ENCODE measurements around the gene PPIB. TPM values are rescaled to one million over a fixed set of nuclear protein-coding genes. Genes with fewer than 3 reads are reported as not detected.

PPIB gene
- polyA plus RNA-seq, 1 donor (not counting 4 experiments of a cell fraction or from before 2014, with no cell fraction given), result 544 TPM

GRCh38 chr15:64148581-64148980 lies 14.2 kb downstream of the PPIB start:
- Histone ChIP-seq H3K9ac (ENCODE audit: control insufficient read depth, extremely low read depth, insufficient read depth, low read length) (no peak overlapping the region), H3K9me3 (ENCODE audit: control insufficient read depth, low read depth, low read length) (no peaks in the 10 kb centered on the region), H3K9me1 (ENCODE audit: control insufficient read depth, extremely low read depth, insufficient read depth, low read length) (no peaks in the 10 kb centered on the region), H3K27me3 (ENCODE audit: control insufficient read depth, extremely low read depth, insufficient read depth, low read length) (peaks cover 15% of the 10 kb centered on the region), H3K4me3 (ENCODE audit: control insufficient read depth in 2 of 3, extremely low read depth in 1 of 3, insufficient read depth in 2 of 3, low read depth in 1 of 3, low read length in 3 of 3) (no peak overlapping the region), H4K20me1 (ENCODE audit: control insufficient read depth, extremely low read depth, insufficient read depth, low read length) (no peaks in the 10 kb centered on the region), H2AFZ (ENCODE audit: control insufficient read depth, low read length) (no peak overlapping the region), H3K36me3 (ENCODE audit: control insufficient read depth in 2 of 2, extremely low read depth in 1 of 2, insufficient read depth in 2 of 2, low read length in 2 of 2) (peaks cover 2% of the 10 kb centered on the region in 2 experiments), H3K79me2 (ENCODE audit: control insufficient read depth, insufficient read depth, low read length) (no peaks in the 10 kb centered on the region), H3K4me2 (ENCODE audit: control insufficient read depth, extremely low read depth, insufficient read depth, low read depth, low read length) (no peak overlapping the region), H3K4me1 (ENCODE audit: control insufficient read depth, extremely low read depth, insufficient read depth, low read length) (peaks cover 4% of the 10 kb centered on the region), H3K27ac (ENCODE audit: control insufficient read depth, insufficient read depth, low read length) (no peak overlapping the region)
- dilution Hi-C loops (cut with MboI; ENCODE audit: extremely low pct_ligation_motif_present, low sequenced_read_pairs), result no loop called here
- DNase-seq (ENCODE audit: low read depth, low spot score) (no peak), FAIRE-seq (no peak)
- no peak for TF ChIP-seq EZH2 (IDR thresholded peaks at IDR 0.05; ENCODE audit: low read length)
- TF ChIP-seq CTCF (optimal IDR thresholded peaks at IDR 0.05 in 1 of 3, IDR thresholded peaks at IDR 0.05 in 1 of 3, conservative IDR thresholded peaks at IDR 0.05 in 1 of 3; ENCODE audit: extremely low read depth in 1 of 3, insufficient read depth in 2 of 3, low read length in 3 of 3), result no peak

- Histone ChIP-seq H3K27ac (ENCODE audit: control insufficient read depth, insufficient read depth, low read length) (no peak overlapping the region), H3K27me3 (ENCODE audit: control insufficient read depth, extremely low read depth, insufficient read depth, low read length) (peaks cover 15% of the 10 kb centered on the region), H2AFZ (ENCODE audit: control insufficient read depth, low read length) (no peak overlapping the region), H3K79me2 (ENCODE audit: control insufficient read depth, insufficient read depth, low read length) (no peaks in the 10 kb centered on the region), H3K4me3 (ENCODE audit: control insufficient read depth in 2 of 3, extremely low read depth in 1 of 3, insufficient read depth in 2 of 3, low read depth in 1 of 3, low read length in 3 of 3) (no peak overlapping the region), H3K9me1 (ENCODE audit: control insufficient read depth, extremely low read depth, insufficient read depth, low read length) (no peaks in the 10 kb centered on the region), H3K4me1 (ENCODE audit: control insufficient read depth, extremely low read depth, insufficient read depth, low read length) (peaks cover 4% of the 10 kb centered on the region), H3K9ac (ENCODE audit: control insufficient read depth, extremely low read depth, insufficient read depth, low read length) (no peak overlapping the region), H4K20me1 (ENCODE audit: control insufficient read depth, extremely low read depth, insufficient read depth, low read length) (no peaks in the 10 kb centered on the region), H3K4me2 (ENCODE audit: control insufficient read depth, extremely low read depth, insufficient read depth, low read depth, low read length) (no peak overlapping the region), H3K36me3 (ENCODE audit: control insufficient read depth in 2 of 2, extremely low read depth in 1 of 2, insufficient read depth in 2 of 2, low read length in 2 of 2) (peaks cover 2 to 5% of the 10 kb centered on the region in 2 experiments), H3K9me3 (ENCODE audit: control insufficient read depth, low read depth, low read length) (no peaks in the 10 kb centered on the region)
- no peak for FAIRE-seq
- no peak for TF ChIP-seq CTCF (optimal IDR thresholded peaks at IDR 0.05 in 1 of 3, IDR thresholded peaks at IDR 0.05 in 1 of 3, conservative IDR thresholded peaks at IDR 0.05 in 1 of 3; ENCODE audit: extremely low read depth in 1 of 3, insufficient read depth in 2 of 3, low read length in 3 of 3)
- TF ChIP-seq EZH2 (IDR thresholded peaks at IDR 0.05; ENCODE audit: low read length), result no peak
- dilution Hi-C loops (cut with MboI; ENCODE audit: extremely low pct_ligation_motif_present, low sequenced_read_pairs), result no loop called here
- no peak for DNase-seq (ENCODE audit: low read depth, low spot score)
Measured at GRCh38 chr15:64148168-64148567, 14.7 kb downstream of the PPIB start.
